ENCODE data around the gene SMARCD3. TPM values are rescaled to one million over a fixed set of nuclear protein-coding genes. Genes with fewer than 3 reads are reported as not detected.

Gene SMARCD3
- total and polyA plus RNA-seq, 2 experiments from 2014 or later = 3.3 to 4.0 TPM

- TF ChIP-seq ZNF331 (CRISPR knock-in tag; IDR thresholded peaks at IDR 0.05; ENCODE audit: low read depth) (no peak), POLR2AphosphoS5 (IDR thresholded peaks at IDR 0.05; ENCODE audit: low read depth) (no peak), STAT1 (IDR thresholded peaks at IDR 0.05; ENCODE audit: unreplicated experiment) (no peak), ETS1 (IDR thresholded peaks at IDR 0.05) (no peak), EZH2 (IDR thresholded peaks at IDR 0.05; ENCODE audit: low read depth, unreplicated experiment) (no peak)
Measured at GRCh38 chr7:151241755-151242096, 6.8 kb downstream of the SMARCD3 start (continued).

- no peak overlapping the region for H3K27ac ChIP-seq (ENCODE audit: low read depth)
- no peak overlapping the region for H3K4me2 ChIP-seq
- H3K4me1 ChIP-seq (ENCODE audit: insufficient read depth) = peaks cover 19% of the 10 kb centered on the region; the same call in 1 of the 2 replicates
- no peaks in the 10 kb centered on the region for H3K79me2 ChIP-seq (replicated peaks; ENCODE audit: insufficient read depth)
- DNase-seq (ENCODE audit: low spot score) (no peak), ATAC-seq (no peak)
- H3K4me3 Mint-ChIP-seq = no peak overlapping the region
- no peak overlapping the region for H2AFZ ChIP-seq
- TF ChIP-seq CREB1 (CRISPR knock-in tag; IDR thresholded peaks at IDR 0.05; ENCODE audit: low read depth) (no peak), POLR2AphosphoS5 (IDR thresholded peaks at IDR 0.05; ENCODE audit: low read depth) (peak; percentile 10; the same call in 1 of the 2 replicates), JUNB (IDR thresholded peaks at IDR 0.05; ENCODE audit: unreplicated experiment) (no peak)
- peaks cover 8% of the 10 kb centered on the region; the same call in 1 of the 2 replicates for H4K20me1 ChIP-seq (replicated peaks; ENCODE audit: insufficient read depth)
- no peak overlapping the region for H3K4me3 ChIP-seq
- H3K36me3 Mint-ChIP-seq (ENCODE audit: low read depth) = peaks cover 10% of the 10 kb centered on the region
- peaks cover 23% of the 10 kb centered on the region for H3K27me3 ChIP-seq (ENCODE audit: insufficient read depth)
- peaks cover 26% of the 10 kb centered on the region for H3K27me3 Mint-ChIP-seq (ENCODE audit: insufficient read depth, low read depth, poor library complexity)
- H3K36me3 ChIP-seq (ENCODE audit: insufficient read depth) = no peaks in the 10 kb centered on the region
- no peaks in the 10 kb centered on the region; the same call in 2 of the 3 replicates for H3K9me3 Mint-ChIP-seq
- H3K4me1 Mint-ChIP-seq = peaks cover 41% of the 10 kb centered on the region
- H3K9me2 ChIP-seq (ENCODE audit: insufficient read depth) = no peaks in the 10 kb centered on the region
- H3K27ac Mint-ChIP-seq = peak overlapping the region; percentile 78; the same call in 1 of the 2 replicates
- 0 out of 2 replicates have a peak, but pooled peaks cover 4% of the 10 kb centered on the region for H3F3A ChIP-seq (replicated peaks; ENCODE audit: low read depth)
Measured at GRCh38 chr7:151240942-151241754, 7.3 kb downstream of the SMARCD3 start.

GRCh38 chr7:151240536-151240935 lies 8.0 kb downstream of the SMARCD3 start:
- DNase-seq (ENCODE audit: low spot score) (no peak), ATAC-seq (no peak)
- H3K4me2 ChIP-seq = no peak overlapping the region
- H3K36me3 ChIP-seq (ENCODE audit: insufficient read depth) = no peaks in the 10 kb centered on the region
- H4K20me1 ChIP-seq (replicated peaks; ENCODE audit: insufficient read depth) = peaks cover 8% of the 10 kb centered on the region; the same call in 1 of the 2 replicates
- H3K79me2 ChIP-seq (replicated peaks; ENCODE audit: insufficient read depth) = no peaks in the 10 kb centered on the region
- H3K27ac Mint-ChIP-seq = peak overlapping the region; percentile 32; the same call in 1 of the 2 replicates
- H3F3A ChIP-seq (replicated peaks; ENCODE audit: low read depth) = no peaks in the 10 kb centered on the region
- H3K4me1 ChIP-seq (ENCODE audit: insufficient read depth) = peaks cover 15% of the 10 kb centered on the region; the same call in 1 of the 2 replicates
- peaks cover 12% of the 10 kb centered on the region for H3K36me3 Mint-ChIP-seq (ENCODE audit: low read depth)
- peaks cover 37% of the 10 kb centered on the region for H3K4me1 Mint-ChIP-seq
- H3K9me3 Mint-ChIP-seq = no peaks in the 10 kb centered on the region
- H3K4me3 Mint-ChIP-seq = no peak overlapping the region
- peaks cover 21% of the 10 kb centered on the region for H3K27me3 Mint-ChIP-seq (ENCODE audit: insufficient read depth, low read depth, poor library complexity)
- H2AFZ ChIP-seq = no peak overlapping the region
- peaks cover 17% of the 10 kb centered on the region for H3K27me3 ChIP-seq (ENCODE audit: insufficient read depth)
- H3K27ac ChIP-seq (ENCODE audit: low read depth) = no peak overlapping the region
- H3K4me3 ChIP-seq = no peak overlapping the region
- no peaks in the 10 kb centered on the region for H3K9me2 ChIP-seq (ENCODE audit: insufficient read depth)
- TF ChIP-seq ZNF462 (CRISPR knock-in tag; IDR thresholded peaks at IDR 0.05) = no peak
- TF ChIP-seq EZH2phosphoT487 (IDR thresholded peaks at IDR 0.05; ENCODE audit: unreplicated experiment) = no peak
- TF ChIP-seq JUNB (IDR thresholded peaks at IDR 0.05; ENCODE audit: unreplicated experiment) = no peak
- no peak for TF ChIP-seq POLR2AphosphoS5 (IDR thresholded peaks at IDR 0.05; ENCODE audit: low read depth)
- no peak for TF ChIP-seq CTCF (conservative IDR thresholded peaks at IDR 0.05; ENCODE audit: low read depth in 2 of 2)

Measured in GM23338 (cell line).